ENCODE results near the gene TERT. TPM values are rescaled to one million over a fixed set of nuclear protein-coding genes. Genes with fewer than 3 reads are reported as not detected.

The TERT gene
- total RNA-seq = not detected in 2 replicates

GRCh38 chr5:1294835-1295649, at the start of gene TERT:
TERT (minus strand) TSS chr5:1295068; CDS start chr5:1294989, 79 bp downstream.

GRCh38 chr5:1225081-1225480, 69.8 kb downstream of the TERT start, which contains the start of gene SLC6A18:
SLC6A18 (plus strand) TSS chr5:1225381; CDS start chr5:1225478, 97 bp downstream.

Other genes starting within 250 kb of the TERT start
- 12.4 and 13.9 TPM in 2 replicates for gene SLC12A7, start 183.0 kb downstream of the TERT start, total RNA-seq
- not detected in 2 replicates for gene SLC6A19, start 93.5 kb downstream of the TERT start, total RNA-seq
- not detected in 2 replicates for gene SLC6A18, start 69.7 kb downstream of the TERT start, total RNA-seq
- 250 and 324 TPM in 2 replicates for gene CLPTM1L, start 50.0 kb upstream of the TERT start, total RNA-seq
- not detected in 2 replicates for gene SLC6A3, start 150.4 kb upstream of the TERT start, total RNA-seq
- gene LPCAT1, start 228.9 kb upstream of the TERT start, total RNA-seq = 52.5 and 77.0 TPM in 2 replicates